ENCODE measurements around the gene SHANK3.

Gene SHANK3

GRCh38 chr22:50672041-50672440 is 582 bp upstream of the SHANK3 start:
- no peak for DNase-seq
- no peak overlapping the region for H3K4me3 ChIP-seq (ENCODE audit: low read depth, low read length)
- peaks cover 19% of the 10 kb centered on the region for H3K9me3 ChIP-seq (ENCODE audit: insufficient read depth, low read depth, low read length)
- H3K4me2 ChIP-seq (ENCODE audit: low read length), result no peak overlapping the region
- H3K4me1 ChIP-seq (ENCODE audit: control insufficient read depth in 1 of 2, insufficient read depth in 2 of 2, low read length in 2 of 2), result peaks cover 3 to 7% of the 10 kb centered on the region in 2 experiments
- H3K27me3 ChIP-seq (ENCODE audit: insufficient read depth, low read length), result peaks cover 20% of the 10 kb centered on the region
- no peak overlapping the region for H3K9ac ChIP-seq (ENCODE audit: low read length)
- no peak overlapping the region for H3K14ac ChIP-seq (ENCODE audit: low read length)
- no peak overlapping the region for H4K91ac ChIP-seq (ENCODE audit: low read depth, low read length)
- no peak overlapping the region for H3K4ac ChIP-seq (ENCODE audit: low read depth, low read length)
- H4K12ac ChIP-seq (ENCODE audit: low read depth, low read length), result no peak overlapping the region
- no peak overlapping the region for H2AFZ ChIP-seq (ENCODE audit: insufficient read depth, low read length, poor library complexity)
- H3K36me3 ChIP-seq (ENCODE audit: control insufficient read depth in 1 of 2, insufficient read depth in 2 of 2, low read length in 2 of 2), result no peaks in the 10 kb centered on the region
- H2BK12ac ChIP-seq (ENCODE audit: low read length), result no peak overlapping the region
- no peaks in the 10 kb centered on the region for H3K79me2 ChIP-seq (ENCODE audit: control insufficient read depth, insufficient read depth, low read length, poor library complexity)
- WGBS (ENCODE audit: extremely low coverage, insufficient coverage, insufficient read length), result no CpG with 5 or more reads among the region's 8 CpGs
- H4K8ac ChIP-seq (ENCODE audit: low read depth, low read length), result no peak overlapping the region
- H3K27ac ChIP-seq (ENCODE audit: low read depth, low read length), result no peak overlapping the region
- H2AK5ac ChIP-seq (ENCODE audit: low read length), result no peak overlapping the region
- no peak overlapping the region for H3K23ac ChIP-seq (ENCODE audit: low read length)
- no peaks in the 10 kb centered on the region for H3K79me1 ChIP-seq (ENCODE audit: low read length)
- no peak overlapping the region for H2BK120ac ChIP-seq (ENCODE audit: insufficient read depth, low read length, poor library complexity)
- H2BK5ac ChIP-seq (ENCODE audit: low read depth, low read length, poor library complexity), result no peak overlapping the region
- no peak overlapping the region for H3K18ac ChIP-seq (ENCODE audit: low read length)

- peaks cover 20% of the 10 kb centered on the region for H3K27me3 ChIP-seq (ENCODE audit: insufficient read depth, low read length)
- no peak overlapping the region for H3K4me3 ChIP-seq (ENCODE audit: low read depth, low read length)
- H3K79me2 ChIP-seq (ENCODE audit: control insufficient read depth, insufficient read depth, low read length, poor library complexity), result no peaks in the 10 kb centered on the region
- H4K8ac ChIP-seq (ENCODE audit: low read depth, low read length), result no peak overlapping the region
- H3K27ac ChIP-seq (ENCODE audit: low read depth, low read length), result no peak overlapping the region
- WGBS (ENCODE audit: extremely low coverage, insufficient coverage, insufficient read length), result no CpG with 5 or more reads among the region's 69 CpGs
- no peak for DNase-seq
- no peak overlapping the region for H3K4ac ChIP-seq (ENCODE audit: low read depth, low read length)
- H3K23ac ChIP-seq (ENCODE audit: low read length), result no peak overlapping the region
- peaks cover 21% of the 10 kb centered on the region for H3K9me3 ChIP-seq (ENCODE audit: insufficient read depth, low read depth, low read length)
- no peak overlapping the region for H3K14ac ChIP-seq (ENCODE audit: low read length)
- H2AK5ac ChIP-seq (ENCODE audit: low read length), result no peak overlapping the region
- H3K4me2 ChIP-seq (ENCODE audit: low read length), result peak overlapping the region; percentile 45
- H3K9ac ChIP-seq (ENCODE audit: low read length), result no peak overlapping the region
- no peak overlapping the region for H2BK12ac ChIP-seq (ENCODE audit: low read length)
- H3K4me1 ChIP-seq (ENCODE audit: control insufficient read depth in 1 of 2, insufficient read depth in 2 of 2, low read length in 2 of 2), result peaks cover 3 to 7% of the 10 kb centered on the region in 2 experiments
- H3K79me1 ChIP-seq (ENCODE audit: low read length), result no peaks in the 10 kb centered on the region
- no peaks in the 10 kb centered on the region for H3K36me3 ChIP-seq (ENCODE audit: control insufficient read depth in 1 of 2, insufficient read depth in 2 of 2, low read length in 2 of 2)
- no peak overlapping the region for H4K91ac ChIP-seq (ENCODE audit: low read depth, low read length)
- no peak overlapping the region for H2BK5ac ChIP-seq (ENCODE audit: low read depth, low read length, poor library complexity)
- H2BK120ac ChIP-seq (ENCODE audit: insufficient read depth, low read length, poor library complexity), result no peak overlapping the region
- no peak overlapping the region for H2AFZ ChIP-seq (ENCODE audit: insufficient read depth, low read length, poor library complexity)
- no peak overlapping the region for H4K12ac ChIP-seq (ENCODE audit: low read depth, low read length)
- no peak overlapping the region for H3K18ac ChIP-seq (ENCODE audit: low read length)
Observed at GRCh38 chr22:50673231-50674129, 857 bp downstream of the SHANK3 start.

- WGBS (ENCODE audit: extremely low coverage, insufficient coverage, insufficient read length), result no CpG with 5 or more reads among the region's 43 CpGs
- H2BK12ac ChIP-seq (ENCODE audit: low read length), result no peak overlapping the region
- H4K12ac ChIP-seq (ENCODE audit: low read depth, low read length), result no peak overlapping the region
- H4K8ac ChIP-seq (ENCODE audit: low read depth, low read length), result no peak overlapping the region
- no peak overlapping the region for H3K23ac ChIP-seq (ENCODE audit: low read length)
- H3K4me3 ChIP-seq (ENCODE audit: low read depth, low read length), result no peak overlapping the region
- peaks cover 3 to 7% of the 10 kb centered on the region in 2 experiments for H3K4me1 ChIP-seq (ENCODE audit: control insufficient read depth in 1 of 2, insufficient read depth in 2 of 2, low read length in 2 of 2)
- DNase-seq, result no peak
- H3K27ac ChIP-seq (ENCODE audit: low read depth, low read length), result no peak overlapping the region
- H2BK120ac ChIP-seq (ENCODE audit: insufficient read depth, low read length, poor library complexity), result no peak overlapping the region
- H3K4ac ChIP-seq (ENCODE audit: low read depth, low read length), result no peak overlapping the region
- no peak overlapping the region for H4K91ac ChIP-seq (ENCODE audit: low read depth, low read length)
- H3K9ac ChIP-seq (ENCODE audit: low read length), result no peak overlapping the region
- no peaks in the 10 kb centered on the region for H3K79me1 ChIP-seq (ENCODE audit: low read length)
- H3K79me2 ChIP-seq (ENCODE audit: control insufficient read depth, insufficient read depth, low read length, poor library complexity), result no peaks in the 10 kb centered on the region
- no peak overlapping the region for H3K14ac ChIP-seq (ENCODE audit: low read length)
- H3K4me2 ChIP-seq (ENCODE audit: low read length), result peak overlapping the region; percentile 45
- H3K27me3 ChIP-seq (ENCODE audit: insufficient read depth, low read length), result peaks cover 20% of the 10 kb centered on the region
- no peak overlapping the region for H2AK5ac ChIP-seq (ENCODE audit: low read length)
- H3K18ac ChIP-seq (ENCODE audit: low read length), result no peak overlapping the region
- peaks cover 21% of the 10 kb centered on the region for H3K9me3 ChIP-seq (ENCODE audit: insufficient read depth, low read depth, low read length)
- H2AFZ ChIP-seq (ENCODE audit: insufficient read depth, low read length, poor library complexity), result no peak overlapping the region
- H3K36me3 ChIP-seq (ENCODE audit: control insufficient read depth in 1 of 2, insufficient read depth in 2 of 2, low read length in 2 of 2), result no peaks in the 10 kb centered on the region
- no peak overlapping the region for H2BK5ac ChIP-seq (ENCODE audit: low read depth, low read length, poor library complexity)
Observed at GRCh38 chr22:50674130-50674500, 1.5 kb downstream of the SHANK3 start.

- WGBS (ENCODE audit: extremely low coverage, insufficient coverage, insufficient read length), result no CpG with 5 or more reads among the region's 105 CpGs
- Histone ChIP-seq H3K4me3 (ENCODE audit: low read depth, low read length) (peak overlapping the region; percentile 67), H2BK120ac (ENCODE audit: insufficient read depth, low read length, poor library complexity) (no peak overlapping the region), H3K23ac (ENCODE audit: low read length) (no peak overlapping the region), H3K79me1 (ENCODE audit: low read length) (no peaks in the 10 kb centered on the region), H4K8ac (ENCODE audit: low read depth, low read length) (no peak overlapping the region), H3K9me3 (ENCODE audit: insufficient read depth, low read depth, low read length) (peaks cover 21% of the 10 kb centered on the region), H3K27ac (ENCODE audit: low read depth, low read length) (no peak overlapping the region), H3K18ac (ENCODE audit: low read length) (no peak overlapping the region), H4K91ac (ENCODE audit: low read depth, low read length) (no peak overlapping the region), H2BK12ac (ENCODE audit: low read length) (no peak overlapping the region), H2AFZ (ENCODE audit: insufficient read depth, low read length, poor library complexity) (no peak overlapping the region), H3K36me3 (ENCODE audit: control insufficient read depth in 1 of 2, insufficient read depth in 2 of 2, low read length in 2 of 2) (no peaks in the 10 kb centered on the region), H3K27me3 (ENCODE audit: insufficient read depth, low read length) (peaks cover 20% of the 10 kb centered on the region), H3K4me2 (ENCODE audit: low read length) (peak overlapping the region; percentile 64), H3K4ac (ENCODE audit: low read depth, low read length) (no peak overlapping the region), H3K79me2 (ENCODE audit: control insufficient read depth, insufficient read depth, low read length, poor library complexity) (no peaks in the 10 kb centered on the region), H3K9ac (ENCODE audit: low read length) (no peak overlapping the region), H3K4me1 (ENCODE audit: control insufficient read depth in 1 of 2, insufficient read depth in 2 of 2, low read length in 2 of 2) (peaks cover 3 to 7% of the 10 kb centered on the region in 2 experiments), H2AK5ac (ENCODE audit: low read length) (no peak overlapping the region), H4K12ac (ENCODE audit: low read depth, low read length) (no peak overlapping the region), H2BK5ac (ENCODE audit: low read depth, low read length, poor library complexity) (no peak overlapping the region), H3K14ac (ENCODE audit: low read length) (no peak overlapping the region)
- peak; percentile 54 to 71 for DNase-seq
Observed at GRCh38 chr22:50674606-50675552, 2.3 kb downstream of the SHANK3 start.
